OCI-LY3 (cell line): ENCODE measurements around the gene MGRN1.

ENCODE experiments used
- H2AFZ ChIP-seq: fragments of 200-600, 300-600 bp; shearing (Covaris generic); 2 replicates; pipeline ENCODE4 v1.6.0; 2014; ENCODE audit warnings: antibody characterized with exemption, low read depth, low read length
- H3K27ac ChIP-seq: fragments of 200-600, 300-600 bp; sonication (generic); 2 replicates; pipeline ENCODE4 v1.5.1; 2014; ENCODE audit warnings: mild to moderate bottlenecking, low read length, moderate library complexity, mixed read lengths
- H3K27me3 ChIP-seq: fragments of 200-600, 300-600 bp; sonication (generic); 2 replicates; pipeline ENCODE4 v1.6.1; 2014; ENCODE audit warnings: low read depth, low read length, mixed read lengths
- H3K36me3 ChIP-seq: fragments of 200-600, 300-600 bp; sonication (generic); replicated peaks from 2 replicates; pipeline ENCODE3; 2014; ENCODE audit warnings: low read depth, low read length, mixed read lengths
- H3K4me1 ChIP-seq: fragments of 300-600, 200-600 bp; sonication (generic); 2 replicates; pipeline ENCODE4 v1.6.1; 2014; ENCODE audit warnings: low read length, mixed read lengths
- H3K4me2 ChIP-seq: fragments of 200-600, 300-600 bp; sonication (generic); 2 replicates; pipeline ENCODE4 v1.6.1; 2014; ENCODE audit warnings: low read length, mixed read lengths
- H3K4me3 ChIP-seq: fragments of 300-600, 200-600 bp; sonication (generic); 2 replicates; pipeline ENCODE4 v1.5.1; 2014; ENCODE audit warnings: antibody characterized with exemption, mild to moderate bottlenecking, low read length, moderate library complexity
- H3K79me2 ChIP-seq: fragments of 300-600, 200-600 bp; shearing (Covaris generic); 2 replicates; pipeline ENCODE4 v1.6.1; 2014; ENCODE audit warnings: mild to moderate bottlenecking, low read length, mixed read lengths
- H3K9ac ChIP-seq: fragments of 300-600, 200-600 bp; shearing (Covaris generic); 2 replicates; pipeline ENCODE4 v1.6.0; 2014; ENCODE audit warnings: mild to moderate bottlenecking, low read length, moderate library complexity
- H3K9me3 ChIP-seq: fragments of 200-600, 300-600 bp; shearing (Covaris generic); 2 replicates; pipeline ENCODE4 v1.6.1; 2014; ENCODE audit warnings: low read length, mixed read lengths; ENCODE audit not compliant: insufficient read depth
- H4K20me1 ChIP-seq: fragments of 200-600, 300-600 bp; sonication (generic); 2 replicates; pipeline ENCODE4 v1.6.1; 2016; ENCODE audit warnings: low read length, mixed read lengths; ENCODE audit not compliant: insufficient read depth
- EZH2phosphoT487 ChIP-seq: fragments of 200-600 bp; shearing (Covaris generic); IDR thresholded peaks from 2 replicates; pipeline ENCODE4 v1.6.1; 2018; ENCODE audit warnings: antibody characterized with exemption, mixed run types, low read depth
- TF ChIP-seq, protein P1 (sequence below): fragments of 200-600, 300-600 bp; sonication (generic); IDR thresholded peaks from 2 replicates; pipeline ENCODE4 v1.5.1; 2014; ENCODE audit warnings: antibody characterized with exemption, low read length, low read depth

MGRN1 gene

DNA sequence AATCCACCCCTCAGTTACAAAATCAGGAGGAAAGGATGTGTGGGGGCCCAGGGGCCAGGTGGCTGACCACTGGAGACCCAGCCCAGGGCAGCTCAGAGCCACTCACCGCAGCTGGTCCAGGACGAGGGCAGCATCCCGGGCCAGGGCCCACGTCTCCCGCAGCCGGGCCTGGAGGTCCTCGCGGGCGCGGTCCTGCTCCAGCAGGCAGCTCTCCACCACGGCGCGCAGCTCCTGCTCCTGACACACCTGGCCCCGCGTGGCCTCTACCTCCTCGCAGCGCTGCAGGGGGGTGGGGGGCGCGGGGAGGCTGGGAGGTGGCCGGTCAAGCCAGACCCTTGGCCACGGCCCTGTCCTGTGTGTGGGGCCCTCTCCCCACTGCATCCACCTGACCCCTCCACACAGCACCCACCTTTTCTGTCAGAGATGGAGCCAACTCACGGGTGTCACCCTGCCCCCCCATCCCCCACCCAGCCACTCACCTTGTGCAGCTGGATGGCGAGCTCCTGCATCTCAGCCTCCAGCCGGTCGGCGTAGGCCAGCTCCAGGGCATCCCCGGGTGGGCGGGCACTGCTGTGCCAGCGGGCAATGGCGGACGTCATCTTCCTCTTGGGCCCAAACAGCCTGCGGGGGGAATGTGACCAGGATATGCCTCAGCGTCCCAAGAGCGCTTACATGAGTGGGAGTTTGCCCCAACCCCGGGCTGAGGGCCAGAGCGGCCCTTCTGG lies 73.9 kb downstream of the MGRN1 start:
- no peak overlapping the region for H3K9ac ChIP-seq
- TF ChIP-seq, protein P1, sequence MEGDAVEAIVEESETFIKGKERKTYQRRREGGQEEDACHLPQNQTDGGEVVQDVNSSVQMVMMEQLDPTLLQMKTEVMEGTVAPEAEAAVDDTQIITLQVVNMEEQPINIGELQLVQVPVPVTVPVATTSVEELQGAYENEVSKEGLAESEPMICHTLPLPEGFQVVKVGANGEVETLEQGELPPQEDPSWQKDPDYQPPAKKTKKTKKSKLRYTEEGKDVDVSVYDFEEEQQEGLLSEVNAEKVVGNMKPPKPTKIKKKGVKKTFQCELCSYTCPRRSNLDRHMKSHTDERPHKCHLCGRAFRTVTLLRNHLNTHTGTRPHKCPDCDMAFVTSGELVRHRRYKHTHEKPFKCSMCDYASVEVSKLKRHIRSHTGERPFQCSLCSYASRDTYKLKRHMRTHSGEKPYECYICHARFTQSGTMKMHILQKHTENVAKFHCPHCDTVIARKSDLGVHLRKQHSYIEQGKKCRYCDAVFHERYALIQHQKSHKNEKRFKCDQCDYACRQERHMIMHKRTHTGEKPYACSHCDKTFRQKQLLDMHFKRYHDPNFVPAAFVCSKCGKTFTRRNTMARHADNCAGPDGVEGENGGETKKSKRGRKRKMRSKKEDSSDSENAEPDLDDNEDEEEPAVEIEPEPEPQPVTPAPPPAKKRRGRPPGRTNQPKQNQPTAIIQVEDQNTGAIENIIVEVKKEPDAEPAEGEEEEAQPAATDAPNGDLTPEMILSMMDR: no peak
- no peak for TF ChIP-seq EZH2phosphoT487
- no peaks in the 10 kb centered on the region for H3K9me3 ChIP-seq
- no peak overlapping the region for H3K4me3 ChIP-seq
- H3K4me1 ChIP-seq: peaks cover 3% of the 10 kb centered on the region; the same call in 1 of the 2 replicates
- H3K27me3 ChIP-seq: no peaks in the 10 kb centered on the region
- H3K4me2 ChIP-seq: no peak overlapping the region
- peaks cover 13% of the 10 kb centered on the region for H3K79me2 ChIP-seq
- no peak overlapping the region for H3K27ac ChIP-seq
- no peaks in the 10 kb centered on the region for H4K20me1 ChIP-seq
- H3K36me3 ChIP-seq: peaks cover 14% of the 10 kb centered on the region
- H2AFZ ChIP-seq: no peak overlapping the region

GRCh38 chr16:4699046-4699556 lies 74.5 kb downstream of the MGRN1 start:
- Histone ChIP-seq H3K79me2 (peaks cover 8% of the 10 kb centered on the region), H3K4me3 (no peak overlapping the region), H3K36me3 (peaks cover 14% of the 10 kb centered on the region), H3K27me3 (no peaks in the 10 kb centered on the region), H3K4me1 (peaks cover 3% of the 10 kb centered on the region; the same call in 1 of the 2 replicates), H3K9ac (no peak overlapping the region), H3K9me3 (no peaks in the 10 kb centered on the region), H4K20me1 (no peaks in the 10 kb centered on the region), H3K27ac (no peak overlapping the region), H3K4me2 (no peak overlapping the region), H2AFZ (no peak overlapping the region)
- no peak for TF ChIP-seq EZH2phosphoT487
- TF ChIP-seq, protein P1: no peak

GRCh38 chr16:4700380-4700996 lies 75.9 kb downstream of the MGRN1 start:
- Histone ChIP-seq H3K9me3 (no peaks in the 10 kb centered on the region), H3K27ac (no peak overlapping the region), H3K4me2 (no peak overlapping the region), H3K27me3 (no peaks in the 10 kb centered on the region), H3K4me1 (no peaks in the 10 kb centered on the region), H3K9ac (no peak overlapping the region), H3K79me2 (no peaks in the 10 kb centered on the region), H4K20me1 (no peaks in the 10 kb centered on the region), H3K36me3 (peaks cover 14% of the 10 kb centered on the region), H2AFZ (no peak overlapping the region), H3K4me3 (no peak overlapping the region)
- no peak for TF ChIP-seq EZH2phosphoT487

- no peak overlapping the region for H3K27ac ChIP-seq
- H3K4me2 ChIP-seq: no peak overlapping the region
- no peak overlapping the region for H3K4me3 ChIP-seq
- H3K9ac ChIP-seq: no peak overlapping the region
- no peaks in the 10 kb centered on the region for H3K27me3 ChIP-seq
- H3K79me2 ChIP-seq: no peaks in the 10 kb centered on the region
- TF ChIP-seq, protein P1: no peak
- TF ChIP-seq EZH2phosphoT487: no peak
- H3K4me1 ChIP-seq: no peaks in the 10 kb centered on the region
- no peaks in the 10 kb centered on the region for H3K9me3 ChIP-seq
- no peak overlapping the region for H2AFZ ChIP-seq
- peaks cover 14% of the 10 kb centered on the region for H3K36me3 ChIP-seq
- no peaks in the 10 kb centered on the region for H4K20me1 ChIP-seq
Measured at GRCh38 chr16:4700997-4701743, 76.5 kb downstream of the MGRN1 start.
